Endothelial cell of umbilical vein (primary cell): ENCODE results near the gene MSN. TPM values are rescaled to one million over a fixed set of nuclear protein-coding genes. Genes with fewer than 3 reads are reported as not detected.

Source experiments
- BruUV-seq: library from RNA; stranded (reverse); fragments of 400-500 nt; replicated peaks from 2 replicates; lab custom pipeline; 2021; lab: Mats Ljungman, UMichigan
- CTCF ChIA-PET: fragments of 300-600, 350-600 bp; sonication (Branson Sonifier 250); formaldehyde crosslinking; loops from one replicate; lab custom pipeline; 2021; ENCODE audit warnings: antibody characterized with exemption, inconsistent platforms; lab: Charles Lee
- POLR2A ChIA-PET: fragments of 300-600, 350-600 bp; sonication (Branson Sonifier 250); formaldehyde crosslinking; loops from one replicate; lab custom pipeline; 2021; ENCODE audit warnings: antibody characterized with exemption, inconsistent platforms; lab: Charles Lee
- DNase-seq: peaks from one replicate; pipeline ENCODE4 v3.0.0-alpha.2; 2011; ENCODE audit warnings: low read depth, low spot score
- FAIRE-seq: peaks from 2 replicates; lab custom pipeline; 2011; peaks lifted over from hg19 to GRCh38; lab: Jason Lieb, UNC
- H2AFZ ChIP-seq: 2 replicates; pipeline ENCODE4 v1.6.0; 2012; ENCODE audit warnings: low read depth, low read length, control low read depth, inconsistent platforms
- H3K27ac ChIP-seq: 2 replicates; pipeline ENCODE4 v1.5.1; 2011; ENCODE audit warnings: low read depth, mild to moderate bottlenecking, control low read depth, low read length, moderate library complexity; ENCODE audit not compliant: insufficient read depth
- H3K27me3 ChIP-seq, 2 experiments: 2 replicates each; pipeline versions ENCODE4 v1.6.0 to v1.6.1; 2011; ENCODE audit warnings: low read length in 2 of 2, mixed read lengths in 1 of 2; ENCODE audit not compliant: control insufficient read depth in 2 of 2, insufficient read depth in 2 of 2
- H3K36me3 ChIP-seq, 2 experiments: 2 replicates in 1 of 2; 3 replicates in 1 of 2; pipeline ENCODE4 v1.5.1; 2011; ENCODE audit warnings: low read length in 2 of 2, mild to moderate bottlenecking in 1 of 2, moderate library complexity in 1 of 2; ENCODE audit not compliant: control insufficient read depth in 2 of 2, insufficient read depth in 2 of 2; ENCODE audit errors: extremely low read depth in 1 of 2
- H3K4me1 ChIP-seq: 3 replicates; pipeline ENCODE4 v1.5.1; 2011; ENCODE audit warnings: mild to moderate bottlenecking, low read length; ENCODE audit not compliant: control insufficient read depth, insufficient read depth; ENCODE audit errors: extremely low read depth
- H3K4me2 ChIP-seq: 2 replicates; pipeline ENCODE4 v1.6.1; 2011; ENCODE audit warnings: low read length, control low read depth, mixed read lengths; ENCODE audit not compliant: insufficient read depth
- H3K4me3 ChIP-seq, 3 experiments: fragments of 200-600 bp in 1 of 3; sonication (generic), shearing (Covaris generic) in 1 of 3; replicated peaks in 1 of 3; 2 replicates each; pipeline ENCODE4 v1.5.1; 2011 to 2016; ENCODE audit warnings: control low read depth in 3 of 3, low read length in 3 of 3, mild to moderate bottlenecking in 2 of 3, inconsistent platforms in 1 of 3, low read depth in 1 of 3, moderate library complexity in 1 of 3; ENCODE audit not compliant: insufficient read depth in 1 of 3
- H3K79me2 ChIP-seq: 2 replicates; pipeline ENCODE4 v1.6.0; 2012; ENCODE audit warnings: low read length, inconsistent platforms; ENCODE audit not compliant: control insufficient read depth, insufficient read depth
- H3K9ac ChIP-seq: replicated peaks from 2 replicates; pipeline ENCODE3; 2011; ENCODE audit warnings: low read length, control low read depth; ENCODE audit not compliant: insufficient read depth; ENCODE audit errors: extremely low read depth
- H3K9me1 ChIP-seq: replicated peaks from 3 replicates; pipeline ENCODE4 v1.6.0; 2011; ENCODE audit warnings: mild to moderate bottlenecking, low read length; ENCODE audit not compliant: control insufficient read depth, insufficient read depth; ENCODE audit errors: extremely low read depth
- H3K9me3 ChIP-seq: replicated peaks from 2 replicates; pipeline ENCODE4 v1.5.1; 2012; ENCODE audit warnings: low read length, inconsistent platforms; ENCODE audit not compliant: control insufficient read depth, insufficient read depth
- H4K20me1 ChIP-seq: replicated peaks from 2 replicates; pipeline ENCODE3; 2011; ENCODE audit warnings: mild to moderate bottlenecking, low read length; ENCODE audit not compliant: control insufficient read depth, insufficient read depth; ENCODE audit errors: extremely low read depth
- EZH2 ChIP-seq: IDR thresholded peaks from 2 replicates; pipeline ENCODE4 v1.6.1; 2012; ENCODE audit warnings: borderline replicate concordance, low read depth, mild to moderate bottlenecking, moderate library complexity, low read length, inconsistent platforms; ENCODE audit not compliant: severe bottlenecking
- FOS ChIP-seq: IDR thresholded peaks from 2 replicates; pipeline ENCODE4 v1.6.1; 2011; ENCODE audit warnings: mild to moderate bottlenecking, low read length, moderate library complexity, borderline replicate concordance; ENCODE audit not compliant: insufficient read depth
- GATA2 ChIP-seq: IDR thresholded peaks from 2 replicates; pipeline ENCODE4 v1.7.0; 2011; ENCODE audit warnings: low read depth, mild to moderate bottlenecking, moderate library complexity, mixed read lengths, low read length; ENCODE audit not compliant: insufficient read length, insufficient read depth
- JUN ChIP-seq: IDR thresholded peaks from 2 replicates; pipeline ENCODE4 v1.6.1; 2011; ENCODE audit warnings: borderline replicate concordance, low read depth; ENCODE audit not compliant: insufficient read length, insufficient read depth
- MAX ChIP-seq: IDR thresholded peaks from 2 replicates; pipeline ENCODE4 v1.6.1; 2011; ENCODE audit not compliant: insufficient read depth, insufficient read length
- MYC ChIP-seq: IDR thresholded peaks from one replicate; pipeline ENCODE4 v1.6.1; 2011; ENCODE audit warnings: mild to moderate bottlenecking, low read depth, low read length
- POLR2A ChIP-seq: IDR thresholded peaks from 2 replicates; pipeline ENCODE4 v1.6.1; 2012; ENCODE audit warnings: low read depth, mild to moderate bottlenecking, control low read depth, low read length
- dilution Hi-C: fragments of 300-500 bp; cut with MboI; formaldehyde crosslinking; loops from one replicate; pipeline ENCODE4 v1.15.0; 2019; ENCODE audit warnings: low sequenced_read_pairs; ENCODE audit not compliant: extremely low pct_ligation_motif_present
- intact Hi-C: fragments of 100-400 bp; cut with micrococcal nuclease; formaldehyde crosslinking; loops from one replicate; pipeline ENCODE4 v1.10.0; 2022
- polyA plus RNA-seq, 4 experiments: library from polyadenylated mRNA; depleted of rRNA in 3 of 4; stranded (reverse) in 3 of 4; unstranded in 1 of 4; fragments of >200 nt; gene quantifications; 2 replicates each; pipeline versions ENCODE4 v1.2.1 to v1.2.3, GENCODE V29; 2011 to 2012; ENCODE audit warnings: missing spikeins in 1 of 4
- total RNA-seq: library from RNA; stranded (reverse); gene quantifications from 2 replicates; pipeline ENCODE4 v1.2.3, GENCODE V29; 2021

MSN gene
- total and polyA plus RNA-seq, 2 donors (not counting 3 experiments of a cell fraction or from before 2014, with no cell fraction given): 528 to 635 TPM

- H3K36me3 ChIP-seq: no peaks in the 10 kb centered on the region
- no peak for TF ChIP-seq EZH2
- TF ChIP-seq GATA2: no peak
- DNase-seq (no peak), FAIRE-seq (no peak)
- BruUV-seq: no TSS peak
- H3K4me1 ChIP-seq: no peaks in the 10 kb centered on the region
- H3K9ac ChIP-seq: no peak overlapping the region
- H3K4me3 ChIP-seq: no peak overlapping the region
- H2AFZ ChIP-seq: no peak overlapping the region
- POLR2A ChIA-PET: no interaction called here
- CTCF ChIA-PET: no interaction called here
- H3K79me2 ChIP-seq: no peaks in the 10 kb centered on the region
- intact Hi-C loops: no loop called here
- H3K27ac ChIP-seq: no peak overlapping the region
- H3K4me2 ChIP-seq: no peak overlapping the region
- dilution Hi-C loops: no loop called here
- H3K27me3 ChIP-seq: no peaks in the 10 kb centered on the region
- H3K9me3 ChIP-seq: no peaks in the 10 kb centered on the region
- no peaks in the 10 kb centered on the region for H4K20me1 ChIP-seq
- no peaks in the 10 kb centered on the region for H3K9me1 ChIP-seq
Measured at GRCh38 chrX:65781845-65782244, 114.4 kb downstream of the MSN start.

GRCh38 chrX:65783746-65784145 lies 116.3 kb downstream of the MSN start:
- no TSS peak for BruUV-seq
- FAIRE-seq: no peak

More at GRCh38 chrX:65783746-65784145, 116.3 kb downstream of the MSN start:
- dilution Hi-C loops: no loop called here
- Histone ChIP-seq H3K27me3 (no peaks in the 10 kb centered on the region), H3K9me1 (no peaks in the 10 kb centered on the region), H3K4me3 (no peak overlapping the region), H2AFZ (no peak overlapping the region), H3K4me1 (no peaks in the 10 kb centered on the region), H3K9me3 (no peaks in the 10 kb centered on the region), H3K79me2 (no peaks in the 10 kb centered on the region), H3K27ac (no peak overlapping the region), H4K20me1 (no peaks in the 10 kb centered on the region), H3K36me3 (no peaks in the 10 kb centered on the region), H3K9ac (no peak overlapping the region), H3K4me2 (no peak overlapping the region)
- ChIA-PET CTCF (no interaction called here), POLR2A (no interaction called here)
- intact Hi-C loops: no loop called here
- no peak for DNase-seq
- TF ChIP-seq GATA2 (no peak), JUN (no peak), EZH2 (no peak), MAX (no peak), MYC (no peak), FOS (no peak), POLR2A (no peak)

Other genes starting within 250 kb of the MSN start
- 34.2 and 39.6 TPM in 2 replicates for gene LAS1L, start 132.9 kb upstream of the MSN start, total RNA-seq
- gene LAS1L, start 132.9 kb upstream of the MSN start, polyA plus RNA-seq: 19.5 and 22.9 TPM in 2 replicates